Endometrial microvascular endothelial cells (primary cell): Measurements from ENCODE around the gene AQP9. TPM values are rescaled to one million over a fixed set of nuclear protein-coding genes. Genes with fewer than 3 reads are reported as not detected.
"Not testable (repeated sequence)": the region's sequence is repeated elsewhere in the genome, so short reads cannot be mapped to it uniquely, and the experiment has no call there.

ENCODE experiments used
- in situ Hi-C: cut with HindIII; loops from 2 replicates; pipeline ENCODE4 v1.10.0; 2017; ENCODE audit warnings: low sequenced_read_pairs, low pct_unique_long_range_greater_than_20kb; ENCODE audit errors: inconsistent ontology term
- total RNA-seq: library from RNA; depleted of rRNA; stranded (reverse); fragments of >200 nt; gene quantifications from one replicate; pipeline ENCODE4 v1.2.3, GENCODE V29; 2015; ENCODE audit errors: inconsistent ontology term

Gene AQP9, protein sequence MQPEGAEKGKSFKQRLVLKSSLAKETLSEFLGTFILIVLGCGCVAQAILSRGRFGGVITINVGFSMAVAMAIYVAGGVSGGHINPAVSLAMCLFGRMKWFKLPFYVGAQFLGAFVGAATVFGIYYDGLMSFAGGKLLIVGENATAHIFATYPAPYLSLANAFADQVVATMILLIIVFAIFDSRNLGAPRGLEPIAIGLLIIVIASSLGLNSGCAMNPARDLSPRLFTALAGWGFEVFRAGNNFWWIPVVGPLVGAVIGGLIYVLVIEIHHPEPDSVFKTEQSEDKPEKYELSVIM
- not detected for total RNA-seq

DNA sequence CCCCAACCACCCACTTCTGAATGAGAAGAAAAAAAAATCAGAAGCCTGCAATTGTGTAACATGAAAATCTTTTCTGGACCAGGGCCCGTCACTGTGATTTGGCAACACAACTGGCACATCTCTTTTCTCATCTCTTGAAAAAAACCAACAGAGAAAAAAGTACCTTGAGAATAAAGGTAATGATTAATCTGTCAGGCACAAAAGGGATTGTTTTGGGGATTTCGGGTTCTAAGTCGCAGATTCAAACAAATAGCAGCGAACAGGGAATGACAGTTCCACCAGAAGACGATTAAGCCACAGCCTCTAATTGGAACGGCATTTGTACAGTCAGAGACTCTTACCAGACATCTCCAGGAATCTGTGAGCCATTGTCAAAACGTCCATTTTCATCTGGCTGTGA, at the start of gene AQP9:
AQP9 (plus strand) TSS at position 276 of the 400 bp plus-strand sequence. CDS start 185 bp downstream, outside the sequence.
- in situ Hi-C loops, result no loop called here

DNA sequence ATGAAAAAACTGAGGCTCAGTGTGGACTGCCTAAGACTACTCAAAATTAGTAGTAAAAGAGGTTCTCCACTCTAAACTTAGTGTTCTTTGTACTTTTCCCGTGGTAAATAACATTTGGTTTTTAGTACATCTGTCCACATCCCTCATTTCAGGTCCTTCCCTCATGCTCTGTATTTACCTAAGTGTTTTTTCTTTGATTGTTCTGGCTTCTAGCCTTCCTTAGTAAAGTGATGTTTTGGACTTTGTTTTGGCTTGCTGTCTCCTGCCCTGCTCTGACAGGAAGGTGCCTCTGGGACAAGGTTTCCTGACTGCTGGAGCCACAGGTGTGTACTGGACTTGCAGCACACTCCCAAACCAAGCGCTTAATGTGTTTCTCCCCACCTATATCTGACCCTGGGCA, 42.8 kb upstream of the AQP9 start:
- in situ Hi-C loops, result no loop called here

DNA sequence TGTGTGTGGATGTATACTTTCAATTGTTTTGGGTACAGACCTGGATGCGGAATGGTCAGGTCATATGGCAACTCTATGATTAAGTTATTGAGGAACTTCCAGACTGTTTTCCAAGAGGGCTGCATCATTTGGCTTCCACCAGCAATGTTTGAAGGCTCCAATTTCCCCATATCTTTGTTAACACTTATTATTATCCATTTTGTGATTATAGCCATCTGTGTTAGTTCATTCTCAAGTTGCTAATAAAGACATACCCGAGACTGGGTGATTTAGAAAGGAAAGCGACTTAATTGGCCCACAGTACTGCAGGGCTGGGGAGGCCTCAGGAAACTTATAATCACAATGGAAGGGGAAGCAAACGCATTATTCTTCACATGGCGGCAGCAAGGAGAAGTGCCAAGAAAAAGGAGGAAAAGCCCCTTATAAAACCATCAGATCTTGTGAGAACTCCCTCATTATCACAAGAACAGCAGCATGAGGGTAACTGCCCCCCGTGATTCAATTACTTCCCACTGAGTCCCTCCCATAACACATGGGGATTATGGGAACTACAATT, 41.6 kb upstream of the AQP9 start:
- in situ Hi-C loops, result no loop called here

DNA sequence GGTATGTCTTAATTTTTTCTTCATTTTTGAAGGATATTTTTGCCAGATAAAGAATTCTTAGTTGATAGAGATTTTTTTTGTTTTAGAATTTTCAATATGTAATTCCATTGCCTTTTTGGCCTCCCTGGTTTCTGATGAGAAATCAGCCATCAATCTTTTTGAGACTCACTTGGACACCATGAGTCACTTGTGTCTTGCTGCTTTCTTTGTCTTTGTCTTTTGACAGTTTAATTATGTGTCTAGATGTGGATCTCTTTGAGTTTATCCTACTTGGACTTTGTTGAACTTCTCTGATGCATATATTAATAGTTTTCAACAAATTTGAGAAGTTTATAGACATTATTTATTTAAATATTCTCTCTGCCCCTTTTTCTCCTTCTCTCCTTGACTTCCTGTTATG, 34.7 kb upstream of the AQP9 start:
- in situ Hi-C loops, result no loop called here

DNA sequence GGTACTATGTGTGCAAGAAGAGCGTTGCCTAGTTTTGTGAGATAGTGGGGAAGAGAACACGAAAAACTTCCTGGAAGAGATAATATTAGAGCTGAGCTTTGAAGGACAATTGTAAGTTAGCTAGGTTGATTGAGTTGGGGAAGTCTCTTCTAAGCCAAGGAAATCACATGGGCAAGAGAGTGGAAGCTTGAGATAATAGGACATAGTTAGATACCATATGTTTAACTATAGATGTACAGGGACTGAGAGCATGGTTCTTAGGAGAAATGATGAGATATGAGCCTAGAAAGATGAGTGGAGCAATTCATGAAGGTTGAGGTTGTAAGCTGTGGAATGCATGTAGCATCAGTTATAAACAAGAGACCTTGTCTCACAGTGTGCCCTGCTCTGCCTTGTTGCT, 30.1 kb upstream of the AQP9 start:
- in situ Hi-C loops, result no loop called here

DNA sequence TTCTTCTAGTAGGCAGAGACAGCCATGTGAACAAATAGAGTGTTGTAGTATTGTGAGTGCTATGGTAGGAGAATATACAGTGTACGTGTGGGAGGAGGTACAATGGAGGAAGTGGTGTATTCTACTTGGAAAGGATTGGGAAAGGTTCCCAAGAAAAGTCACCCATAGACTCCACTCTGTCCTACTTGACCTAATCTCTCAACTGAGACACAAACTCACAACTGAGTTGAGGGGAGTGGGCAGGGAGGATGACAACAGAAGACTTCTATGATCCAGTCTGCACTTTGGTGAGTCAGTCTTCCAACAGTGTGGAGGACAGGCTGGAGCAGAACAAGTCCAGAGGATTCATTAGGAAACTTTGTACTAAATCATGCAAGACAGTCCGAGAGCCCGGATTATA, 28.8 kb upstream of the AQP9 start:
- in situ Hi-C loops, result no loop called here

DNA sequence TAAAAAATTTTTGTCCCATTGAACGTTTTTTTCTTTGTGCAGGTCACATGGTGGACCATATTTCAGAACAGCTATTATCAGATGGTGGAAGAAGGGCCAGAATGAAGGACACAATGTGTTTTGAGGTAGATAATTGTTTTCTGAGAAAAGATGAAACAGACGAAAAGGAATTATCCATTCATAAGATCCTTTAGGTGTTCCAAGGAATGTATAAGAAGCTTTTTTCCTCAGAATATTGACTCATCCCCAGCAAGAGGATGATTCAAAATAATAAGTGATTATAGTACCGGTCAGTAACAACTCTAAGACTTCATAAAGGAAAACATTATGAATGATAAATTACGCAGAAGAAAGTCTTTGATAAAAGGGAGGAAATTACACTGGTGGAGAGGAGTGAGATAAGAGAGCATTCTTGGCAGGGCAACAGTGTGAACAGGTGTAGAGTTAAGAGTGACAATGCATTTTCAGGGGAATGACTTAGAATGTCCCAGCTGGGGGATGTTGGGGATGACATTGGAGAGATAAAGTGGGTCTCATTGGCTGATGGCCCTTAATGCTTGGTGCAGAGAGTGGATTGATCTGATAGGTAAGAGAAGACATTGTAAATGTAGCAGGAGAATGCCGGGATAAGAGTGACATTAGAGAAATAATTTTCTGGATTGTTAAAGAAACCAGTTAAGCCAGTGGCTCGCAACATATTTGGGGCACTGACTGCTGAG, 27.0 kb upstream of the AQP9 start:
- in situ Hi-C loops, result no loop called here

DNA sequence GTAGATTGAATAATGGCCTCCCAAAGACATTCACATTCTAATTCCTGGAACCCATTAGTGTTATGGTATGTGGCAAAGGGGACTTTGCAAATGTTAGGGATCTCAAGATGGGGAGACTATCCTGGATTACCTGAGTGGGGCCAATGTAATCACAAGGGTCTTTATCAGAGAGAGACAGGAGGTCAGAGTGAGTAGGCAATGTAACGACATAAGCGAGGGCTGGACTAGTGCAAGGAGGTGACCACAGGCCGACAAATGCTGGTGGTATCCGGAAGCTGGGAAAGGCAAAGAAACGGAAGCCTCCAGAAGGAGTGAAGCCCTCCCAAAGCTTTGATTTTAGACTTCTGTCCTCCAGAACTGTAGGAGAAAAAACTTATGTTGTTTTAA, 26.5 kb upstream of the AQP9 start:
- in situ Hi-C loops, result no loop called here

DNA sequence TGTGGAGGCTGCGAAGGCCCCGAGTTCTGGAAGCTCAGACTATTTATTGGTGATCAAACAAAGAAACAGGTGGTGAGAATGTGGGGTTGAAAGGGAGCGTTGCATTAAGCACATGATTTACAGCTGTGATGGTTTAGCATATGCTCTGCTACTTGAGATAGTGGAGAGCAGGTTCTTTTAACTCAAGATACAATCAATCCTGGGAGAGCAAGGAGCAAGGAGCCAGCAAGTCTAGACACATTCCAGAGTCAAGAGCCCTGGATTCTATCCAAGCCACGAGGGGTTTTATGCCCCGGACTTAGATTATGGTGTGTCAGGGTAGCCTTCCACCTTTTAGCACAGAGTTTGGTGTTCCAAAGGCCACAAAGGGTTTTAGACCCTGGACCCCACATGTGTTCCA, 24.8 kb upstream of the AQP9 start:
- in situ Hi-C loops, result not testable (repeated sequence)

DNA sequence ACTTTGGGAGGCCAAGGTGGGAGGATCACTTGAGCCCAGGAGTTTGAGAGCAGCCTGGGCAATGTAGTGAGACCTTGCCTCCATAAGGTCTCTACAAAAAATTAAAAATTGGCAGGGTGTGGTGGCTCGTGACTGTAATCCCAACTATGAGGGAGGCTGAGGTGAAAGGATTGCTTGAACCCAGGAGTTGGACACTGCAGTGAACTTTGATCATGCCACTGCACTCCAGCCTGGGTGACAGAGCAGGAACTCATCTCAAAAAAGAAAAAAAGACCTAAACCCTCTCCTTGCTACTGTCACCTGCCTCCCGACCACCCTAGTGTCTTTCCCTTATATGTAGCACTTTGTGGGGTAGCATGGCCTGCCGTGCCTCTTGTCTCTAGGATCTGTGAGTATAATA, 23.8 kb upstream of the AQP9 start:
- in situ Hi-C loops, result no loop called here

DNA sequence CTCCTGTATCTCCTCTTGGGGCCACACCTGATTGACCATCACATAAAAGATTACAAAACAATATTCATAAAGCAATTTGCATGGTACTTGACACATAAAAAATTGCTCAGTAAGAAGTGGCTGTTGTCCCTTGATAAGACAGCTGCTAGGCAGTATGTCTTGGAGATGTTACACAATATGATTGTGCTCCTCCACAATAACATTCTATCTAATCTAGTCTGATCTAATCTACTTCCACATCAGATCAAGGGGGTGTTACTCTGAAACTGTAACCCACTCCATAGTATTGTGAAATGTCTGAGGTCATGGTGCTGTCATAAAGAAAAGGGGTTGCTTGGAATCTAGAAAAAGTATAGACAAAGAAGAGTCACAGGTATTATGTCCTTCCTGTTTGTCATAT, 23.4 kb upstream of the AQP9 start:
- in situ Hi-C loops, result no loop called here

DNA sequence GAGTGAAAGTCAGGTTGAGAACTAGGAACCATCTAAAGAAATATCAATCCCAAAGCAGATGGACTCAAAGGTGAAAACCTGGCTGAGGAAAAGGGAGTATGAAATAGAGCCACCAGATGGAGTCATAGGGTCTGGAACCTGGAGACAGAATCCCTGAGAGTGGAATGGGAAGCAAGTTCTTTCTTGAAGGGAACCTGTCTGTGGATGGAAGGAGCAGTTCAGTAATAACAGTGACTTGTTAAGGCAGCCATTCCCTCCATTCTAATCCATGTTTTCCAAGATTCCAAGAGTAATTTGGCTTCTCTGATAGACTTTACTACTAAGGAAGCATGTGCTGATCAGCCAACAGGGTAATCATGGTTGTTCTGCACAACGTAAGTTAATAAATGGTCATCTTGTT, 22.5 kb upstream of the AQP9 start:
- in situ Hi-C loops, result no loop called here

DNA sequence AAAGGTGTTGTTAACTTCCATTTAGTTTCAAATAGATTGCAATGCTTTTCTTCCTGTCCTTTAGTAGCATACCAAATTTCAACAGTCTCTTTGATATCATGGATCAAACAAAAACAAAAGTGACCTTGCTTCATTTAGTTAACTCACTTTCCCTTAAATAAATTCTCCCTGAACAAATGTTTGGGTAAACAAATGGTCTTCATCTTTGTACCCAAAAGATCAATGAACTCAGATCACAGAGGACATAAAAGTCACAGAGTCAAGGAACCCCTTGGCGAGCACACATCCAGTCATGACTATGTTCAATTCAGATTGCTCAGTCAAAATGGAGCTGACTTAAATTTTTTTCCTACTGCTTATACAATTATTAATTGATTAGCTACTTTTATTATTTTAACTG, 20.6 kb upstream of the AQP9 start:
- in situ Hi-C loops, result no loop called here

DNA sequence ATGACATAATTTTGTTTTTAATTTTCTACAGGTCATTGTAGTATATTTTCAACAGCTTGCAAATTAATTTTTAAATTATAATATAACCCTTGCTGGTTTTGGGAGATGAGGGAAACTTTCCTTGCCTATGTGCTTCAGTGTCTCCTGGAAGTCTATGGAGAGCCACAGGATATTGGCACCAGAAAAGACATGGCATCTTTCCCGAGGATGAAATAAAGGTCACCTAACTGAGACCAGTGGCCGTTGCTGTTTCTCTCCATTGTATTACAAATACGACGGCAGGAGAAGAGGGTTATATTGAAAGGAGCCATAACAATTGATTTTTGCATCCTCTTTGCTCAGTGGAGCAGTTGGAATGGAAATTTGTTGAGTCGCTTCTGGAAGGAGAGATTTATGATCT, 19.9 kb upstream of the AQP9 start:
- in situ Hi-C loops, result no loop called here

DNA sequence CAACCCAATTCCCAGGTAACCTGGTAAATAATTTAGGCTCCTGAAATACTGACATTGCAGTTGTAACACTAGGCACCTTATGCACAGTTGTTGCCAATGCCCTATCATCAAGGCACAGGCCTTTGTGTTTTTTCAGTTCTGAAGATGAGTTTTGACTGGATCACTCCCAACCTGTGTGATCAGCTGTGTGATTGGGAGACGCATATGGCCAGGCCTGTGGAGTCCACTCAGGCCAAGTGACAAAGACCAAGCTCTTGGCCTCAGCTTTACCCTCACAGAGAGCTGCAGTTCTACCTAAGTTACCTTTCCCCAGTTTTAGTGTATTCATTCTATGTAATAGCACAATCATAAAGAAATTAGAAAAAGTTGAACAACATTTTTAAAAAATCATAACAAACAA, 19.2 kb upstream of the AQP9 start:
- in situ Hi-C loops, result no loop called here

DNA sequence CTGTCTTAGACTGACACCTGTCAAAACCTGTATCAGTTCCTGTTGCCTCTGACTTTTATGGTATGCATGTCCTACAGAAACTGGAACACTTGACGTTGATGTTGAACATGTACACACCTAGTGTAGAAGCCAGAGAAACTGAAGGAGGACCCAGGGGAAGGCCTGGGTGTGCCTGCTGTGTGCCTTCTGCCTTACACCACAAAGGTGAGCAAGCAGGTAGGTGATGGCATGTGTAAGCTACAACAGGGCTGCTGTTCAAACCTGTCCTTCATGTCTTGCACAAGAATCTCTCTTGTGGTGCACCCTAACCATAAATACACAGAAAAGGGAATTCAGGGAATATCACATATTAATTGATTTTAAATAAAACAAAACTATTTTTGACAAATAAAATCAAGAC, 13.6 kb upstream of the AQP9 start:
- in situ Hi-C loops, result no loop called here

DNA sequence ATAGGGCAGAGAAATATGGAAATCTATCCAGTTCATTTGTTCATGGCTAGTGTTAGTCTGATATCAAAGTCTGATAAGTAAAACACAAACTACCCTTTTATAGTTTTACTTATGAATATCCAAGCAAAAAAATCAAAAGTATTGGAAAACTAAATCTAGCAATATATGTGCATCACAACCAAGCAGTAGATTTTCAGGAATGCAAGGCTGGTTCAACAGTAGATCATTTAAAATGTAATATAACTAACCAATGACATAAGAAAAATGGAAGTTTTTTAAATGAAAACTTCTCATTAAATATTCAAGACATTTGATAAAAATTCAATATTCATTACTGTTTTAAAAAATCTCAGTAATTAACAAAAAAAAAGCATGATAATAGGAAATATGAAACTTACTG, 12.8 kb upstream of the AQP9 start:
- in situ Hi-C loops, result no loop called here

DNA sequence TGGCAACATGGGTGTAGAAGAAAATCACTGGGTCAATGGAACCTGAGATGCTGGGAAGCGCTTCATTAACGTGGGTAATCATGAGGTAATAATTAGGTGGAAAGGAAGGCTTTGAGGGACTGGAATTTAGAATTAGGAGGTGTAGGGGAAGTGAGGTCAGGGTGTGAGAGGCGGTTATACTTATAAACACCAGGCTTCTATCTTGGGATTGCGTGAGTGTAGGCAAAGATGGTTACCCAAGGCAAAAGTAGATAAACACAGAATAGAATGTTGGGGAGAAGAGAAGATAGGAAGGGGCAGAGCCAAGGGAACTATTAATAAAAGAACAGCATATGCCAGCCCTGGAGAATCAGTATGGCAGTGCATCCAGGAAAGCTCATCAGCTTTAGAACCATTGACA, 3.3 kb upstream of the AQP9 start:
- in situ Hi-C loops, result no loop called here

DNA sequence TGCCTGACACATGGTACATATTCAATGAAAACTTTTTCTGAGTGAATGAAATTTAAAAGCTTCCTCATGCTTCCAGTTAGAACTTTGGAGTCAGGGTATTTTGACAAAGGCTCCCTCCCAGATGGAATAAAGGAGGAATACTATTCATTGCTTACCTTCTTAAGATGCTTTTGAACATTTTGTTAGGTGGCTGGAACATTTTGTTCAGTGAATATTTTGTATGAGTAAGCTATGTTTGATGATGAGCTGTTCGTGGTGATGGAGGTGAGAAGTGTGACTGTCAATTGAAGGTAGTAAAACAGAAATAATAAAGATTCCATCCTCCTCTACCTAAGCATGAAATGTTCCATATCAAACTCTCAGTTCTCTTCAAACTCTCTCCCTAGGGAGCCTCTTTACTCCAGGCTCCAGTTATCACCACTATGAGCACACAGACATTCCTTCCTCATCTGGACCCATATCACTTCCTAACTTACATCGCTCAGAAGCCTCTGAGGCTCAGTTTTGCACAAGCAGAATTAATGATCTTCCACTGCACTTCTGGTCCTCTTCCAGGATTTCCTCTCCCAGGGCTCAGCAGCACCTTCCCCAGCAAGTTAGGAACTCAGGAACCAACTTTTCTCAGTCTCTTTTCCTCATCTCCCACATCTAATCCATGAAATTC, 2.5 kb upstream of the AQP9 start:
- in situ Hi-C loops, result no loop called here

DNA sequence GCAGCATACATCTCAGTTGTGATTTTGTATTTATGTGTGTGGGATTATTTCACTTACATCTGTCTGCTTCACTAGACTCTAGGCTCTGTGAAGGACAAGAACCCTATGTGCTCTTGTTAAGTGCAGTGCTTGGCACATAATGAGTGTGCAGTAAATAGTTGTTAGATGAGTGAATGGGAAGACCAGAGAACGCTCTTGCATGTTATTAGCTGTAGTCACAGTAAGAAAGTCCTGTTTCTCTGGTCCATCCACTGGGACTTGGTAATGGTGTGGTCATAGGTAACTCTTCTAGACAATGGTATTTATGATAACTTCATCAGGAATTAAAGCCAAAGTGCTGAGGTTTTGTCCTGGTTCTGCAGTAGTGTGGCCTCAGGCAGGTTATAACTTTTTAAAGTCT, 1.4 kb upstream of the AQP9 start:
- in situ Hi-C loops, result no loop called here
